ENCODE data around the gene ZNF527.
"Not testable (repeated sequence)": the region's sequence is repeated elsewhere in the genome, so short reads cannot be mapped to it uniquely, and the experiment has no call there.

ZNF527 gene

DNA sequence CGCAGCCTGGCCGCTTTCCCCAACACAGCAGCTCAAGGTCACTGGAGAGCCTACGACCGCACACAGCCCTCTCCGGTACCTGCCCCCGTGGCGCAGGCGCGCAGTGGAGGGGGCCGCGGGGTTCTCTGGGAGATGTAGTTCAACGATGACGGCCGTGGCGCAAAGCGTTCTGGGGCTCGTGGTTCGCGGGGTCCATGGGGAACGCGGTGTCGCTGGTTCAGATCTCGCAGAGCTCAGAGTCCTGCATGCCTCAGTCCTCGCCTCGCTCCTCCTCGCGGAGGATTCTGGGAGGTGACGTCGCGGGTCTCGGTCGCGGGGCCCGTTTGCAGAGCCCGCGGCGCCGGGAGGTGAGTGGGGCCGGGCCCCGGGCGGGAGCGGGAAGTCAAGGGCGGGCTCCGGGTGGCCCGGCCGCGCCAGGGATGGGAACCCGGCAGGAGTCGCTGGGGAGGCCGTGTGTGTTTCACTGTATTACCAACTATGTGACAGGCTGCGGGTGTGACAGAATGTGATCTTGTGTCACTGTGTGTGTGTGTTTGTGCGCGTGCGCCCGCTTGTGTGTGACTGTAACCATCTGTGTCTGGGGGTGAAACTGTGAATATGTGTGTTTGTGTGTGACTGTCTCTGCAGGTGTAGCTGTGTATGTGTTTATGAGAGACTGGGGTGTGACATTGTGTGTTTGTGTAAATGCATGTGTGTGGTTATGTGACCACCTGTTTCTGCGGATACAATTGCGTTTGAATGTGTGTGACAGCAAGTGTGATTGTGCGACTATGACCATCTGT is at the start of gene ZNF527:
Gene ZNF527 (plus strand): TSS at position 220 of the 782 bp plus-strand sequence. CDS start 3,100 bp downstream, outside the sequence.
- peak; percentile 99 for DNase-seq

DNA sequence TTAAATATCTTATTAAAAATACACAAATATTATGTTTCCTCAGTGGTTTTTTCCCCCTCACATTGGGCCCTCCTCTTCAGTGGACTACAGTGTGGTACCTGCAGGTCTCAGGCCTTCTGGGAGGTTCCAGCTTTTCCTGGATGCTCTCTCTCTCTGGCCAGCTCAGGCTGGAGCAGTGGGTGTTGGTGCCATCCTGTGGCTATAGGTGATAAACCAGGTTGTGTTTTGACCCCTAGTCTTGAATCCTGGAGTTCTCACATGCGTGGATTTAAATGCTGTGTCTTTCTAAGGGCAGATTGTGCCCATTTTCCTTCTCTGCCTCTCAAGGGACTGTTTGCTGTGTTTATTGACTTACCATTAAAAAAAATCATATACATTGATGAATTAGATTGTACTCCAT is 41.2 kb upstream of the ZNF527 start:
- DNase-seq: peak in 1 of 2 experiments; percentile 29

DNA sequence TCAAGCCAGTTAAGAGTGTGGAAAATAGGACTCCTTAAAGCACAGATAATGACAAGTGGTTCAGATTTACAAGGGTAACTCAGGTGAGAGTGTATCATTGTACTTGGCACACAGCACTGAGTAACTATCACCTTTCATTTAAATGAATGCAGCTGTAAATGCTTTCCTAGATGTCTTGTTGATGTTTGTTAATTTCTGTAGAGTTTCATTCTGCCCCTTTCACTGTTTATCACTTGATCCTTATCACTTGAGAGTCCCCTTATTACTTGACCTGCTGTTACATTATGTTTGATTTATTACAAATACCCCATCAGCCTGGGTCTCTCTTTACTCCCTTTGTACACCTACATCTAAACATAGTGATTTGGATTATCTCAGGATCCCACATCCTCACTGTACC is 38.1 kb upstream of the ZNF527 start:
- no peak for DNase-seq

DNA sequence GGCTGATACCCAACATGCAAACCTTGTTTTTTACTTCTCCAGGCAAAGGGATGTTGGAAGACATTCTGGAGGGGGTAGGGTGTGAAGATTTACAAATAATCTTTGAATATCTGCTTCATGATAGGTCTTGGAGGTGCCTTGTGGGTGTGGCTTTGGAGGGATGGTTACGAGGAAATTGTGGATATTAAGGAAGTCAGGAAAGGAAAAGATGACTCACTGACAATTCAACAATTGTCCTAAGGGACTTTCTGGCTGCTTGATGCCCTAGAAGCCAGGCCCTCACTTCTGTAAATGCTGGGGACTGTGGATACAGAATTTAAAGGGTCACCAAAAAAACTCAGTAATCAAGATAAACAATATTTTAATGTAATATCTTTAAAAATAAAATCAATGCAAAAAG is 37.4 kb upstream of the ZNF527 start:
- DNase-seq: no peak

DNA sequence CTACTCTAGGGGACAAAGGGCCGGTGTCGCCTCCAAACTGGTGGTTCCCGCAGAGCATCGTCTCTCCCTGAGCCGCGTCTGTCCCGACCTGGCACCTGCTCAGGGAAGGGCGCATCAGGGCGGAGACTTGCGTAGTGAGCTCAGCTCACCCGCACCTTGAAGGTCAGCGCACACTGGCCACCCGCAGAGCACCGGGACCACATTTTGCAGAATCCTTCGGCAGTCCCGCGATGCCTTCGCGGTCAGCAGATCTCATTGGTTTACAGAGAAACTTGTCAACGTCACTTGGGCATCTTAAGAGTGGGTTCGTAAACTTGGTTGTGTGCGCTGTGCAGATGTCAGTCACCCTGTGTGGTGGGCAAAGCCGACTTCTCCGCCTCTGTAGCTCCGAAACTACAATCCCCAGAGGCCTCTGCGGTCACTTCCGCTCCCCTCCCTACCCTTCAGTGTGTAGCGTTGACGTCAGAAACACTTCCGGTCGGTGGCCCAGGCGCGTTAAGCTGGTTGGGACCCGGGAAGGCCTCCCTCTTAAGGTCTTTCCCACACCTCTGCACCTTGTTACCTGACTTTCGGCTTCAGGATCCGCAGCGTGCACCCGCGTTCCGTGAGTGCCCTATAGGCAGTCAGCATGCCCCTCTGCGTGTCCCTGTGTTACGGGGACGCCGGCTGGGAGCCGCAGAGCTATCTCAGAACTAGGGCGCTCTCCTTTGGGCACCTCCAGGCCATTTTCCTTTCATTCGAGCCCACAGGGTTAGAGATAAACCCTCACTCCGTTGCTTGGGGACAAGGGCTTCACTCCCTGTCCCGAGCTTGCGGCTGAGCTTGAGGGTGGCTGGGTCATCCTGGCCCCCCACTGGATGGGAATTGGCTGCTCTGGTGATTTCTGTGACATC is 36.5 kb upstream of the ZNF527 start:
- peak in 1 of 2 experiments; percentile 24 for DNase-seq

DNA sequence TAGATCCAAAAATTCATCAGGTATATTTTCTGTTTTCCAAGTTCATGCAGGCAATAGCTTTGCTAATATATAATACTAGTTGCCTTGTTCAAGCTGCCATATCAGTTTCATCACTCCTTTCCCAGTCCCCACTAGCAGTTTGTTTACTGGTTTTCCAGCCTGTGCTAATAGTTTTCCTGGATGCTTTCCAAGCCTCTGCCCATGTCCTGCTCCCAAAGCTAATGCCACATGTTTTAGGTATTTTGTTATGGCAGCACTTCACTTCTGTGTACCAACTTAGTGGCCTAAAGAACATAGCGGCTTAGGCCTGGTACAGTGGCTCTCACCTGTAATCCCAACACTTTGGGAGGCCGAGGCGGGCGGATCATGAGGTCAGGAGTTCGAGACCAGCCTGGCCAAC is 28.1 kb upstream of the ZNF527 start:
- DNase-seq: no peak

DNA sequence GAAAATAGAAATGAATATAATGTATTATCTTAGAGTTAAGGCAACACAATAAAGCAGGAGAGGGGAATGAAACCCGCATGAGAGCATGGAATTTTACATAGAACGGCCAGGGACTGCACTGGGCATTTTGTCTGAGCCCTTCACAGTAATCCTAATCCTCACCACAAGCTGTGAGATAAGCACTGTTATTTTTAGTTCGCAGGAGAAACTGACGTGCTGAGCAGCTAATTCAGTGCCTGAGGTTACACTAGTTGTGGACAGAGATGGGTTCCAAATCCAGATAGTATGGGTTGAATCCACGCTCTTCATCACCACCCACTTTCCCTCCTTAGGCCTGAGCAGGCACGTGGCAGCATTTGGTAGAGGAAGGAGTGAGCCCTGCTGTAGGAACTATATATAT is 24.8 kb upstream of the ZNF527 start:
- no peak for DNase-seq

DNA sequence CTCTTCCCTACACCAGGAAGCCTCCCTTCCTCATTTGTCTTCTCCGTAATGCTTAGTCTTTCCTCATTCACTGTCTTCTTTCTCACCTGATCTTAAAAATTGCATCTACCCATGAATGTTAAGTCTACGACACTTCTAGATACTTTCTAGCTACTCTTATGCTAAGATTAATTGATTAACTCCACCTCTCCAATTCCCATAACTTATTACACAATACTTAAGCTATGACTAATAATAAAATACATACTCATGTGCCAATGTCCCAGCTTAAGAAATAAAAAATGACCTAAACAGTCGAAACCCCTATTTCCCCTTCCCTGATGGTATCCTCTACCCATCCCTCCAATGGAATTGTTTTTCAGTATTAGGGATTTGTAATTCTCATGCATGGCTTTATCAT is 22.8 kb upstream of the ZNF527 start:
- DNase-seq: no peak

DNA sequence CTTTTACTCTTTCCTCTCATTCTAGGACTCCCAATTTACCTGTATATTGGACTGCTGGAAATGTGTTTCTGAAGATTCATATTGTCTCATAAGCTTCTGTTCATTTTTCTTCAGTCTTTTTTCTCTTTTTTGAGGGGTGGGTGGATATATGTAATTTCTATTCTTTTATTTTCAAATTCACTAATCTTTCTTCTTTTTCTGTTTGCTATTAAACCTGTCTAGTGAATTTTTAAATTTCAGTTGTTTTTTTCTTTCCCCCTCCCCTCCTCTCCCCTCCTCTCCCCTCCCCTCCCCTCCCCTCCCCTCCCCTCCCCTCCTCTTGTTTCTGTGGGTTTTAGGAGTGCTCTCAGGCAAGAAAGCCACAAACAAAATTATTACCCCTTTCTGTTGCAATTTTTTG is 16.9 kb upstream of the ZNF527 start:
- no peak for DNase-seq

DNA sequence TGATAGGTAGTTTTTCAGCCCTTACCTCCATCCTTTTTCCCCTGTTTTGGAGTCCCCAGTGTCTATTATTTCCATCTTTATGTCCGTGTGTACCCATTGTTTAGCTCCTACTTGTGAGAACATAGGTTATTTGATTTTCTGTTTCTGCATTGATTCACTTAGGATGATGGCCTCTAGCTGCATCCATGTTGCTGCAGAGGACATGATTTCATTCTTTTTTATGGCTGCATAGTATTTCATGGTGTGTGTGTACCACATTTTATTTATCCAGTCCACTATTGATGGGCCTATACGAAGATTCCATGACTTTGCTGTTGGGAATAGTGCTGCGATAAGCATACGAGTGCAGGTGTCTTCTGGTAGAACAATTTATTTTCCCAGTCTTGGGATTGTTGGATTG is 15.0 kb upstream of the ZNF527 start:
- no peak for DNase-seq

DNA sequence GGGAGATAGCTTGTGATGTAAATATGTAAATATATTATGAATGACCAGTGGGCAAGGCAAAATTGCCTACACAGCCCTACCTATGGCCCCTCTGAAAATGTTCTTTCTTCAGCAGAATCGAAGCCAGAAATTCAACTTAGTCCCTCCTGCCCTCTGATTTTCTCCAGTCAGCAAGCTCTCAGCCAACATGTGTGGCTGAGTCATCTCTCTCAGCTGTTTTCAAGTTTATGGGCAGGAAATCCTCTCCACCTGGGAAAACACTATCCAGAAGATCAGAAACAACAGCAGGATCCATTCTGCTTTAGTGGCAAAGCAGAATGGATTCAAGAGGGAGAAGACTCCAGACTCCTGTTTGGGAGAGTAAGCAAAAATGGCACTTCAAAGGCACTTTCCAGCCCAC is 8.9 kb upstream of the ZNF527 start:
- no peak for DNase-seq

DNA sequence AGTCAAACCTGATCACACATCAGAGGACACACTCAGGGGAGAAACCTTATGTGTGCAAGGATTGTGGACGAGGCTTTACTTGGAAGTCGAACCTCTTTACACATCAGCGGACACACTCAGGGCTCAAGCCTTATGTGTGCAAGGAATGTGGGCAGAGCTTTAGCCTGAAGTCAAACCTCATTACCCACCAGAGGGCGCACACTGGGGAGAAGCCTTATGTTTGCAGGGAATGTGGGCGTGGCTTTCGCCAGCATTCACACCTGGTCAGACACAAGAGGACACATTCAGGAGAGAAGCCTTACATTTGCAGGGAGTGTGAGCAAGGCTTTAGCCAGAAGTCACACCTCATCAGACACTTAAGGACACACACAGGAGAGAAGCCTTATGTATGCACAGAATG is 8.2 kb upstream of the ZNF527 start:
- DNase-seq: no peak

DNA sequence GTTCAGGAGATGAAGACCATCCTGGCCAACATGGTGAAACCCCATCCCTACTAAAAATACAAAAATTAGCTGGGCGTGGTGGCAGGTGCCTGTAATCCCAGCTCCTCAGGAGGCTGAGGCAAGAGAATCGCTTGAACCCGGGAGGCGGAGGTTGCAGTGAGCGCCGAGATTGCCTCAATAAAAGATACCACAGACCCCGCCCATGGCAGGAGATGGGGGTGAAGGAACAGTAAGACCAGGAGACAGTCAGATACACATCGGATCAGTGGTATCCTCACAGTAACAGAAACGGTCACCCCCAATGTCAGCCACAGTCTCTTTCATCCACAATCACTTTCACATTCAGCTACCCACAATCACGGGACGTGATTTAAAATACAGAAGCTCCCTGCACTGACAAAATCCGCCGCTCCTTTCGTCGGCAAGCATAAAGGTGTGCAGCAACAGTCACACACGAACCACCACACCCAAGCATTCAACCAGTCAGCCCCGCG is 466 bp upstream of the ZNF527 start:
- DNase-seq: not testable (repeated sequence)

DNA sequence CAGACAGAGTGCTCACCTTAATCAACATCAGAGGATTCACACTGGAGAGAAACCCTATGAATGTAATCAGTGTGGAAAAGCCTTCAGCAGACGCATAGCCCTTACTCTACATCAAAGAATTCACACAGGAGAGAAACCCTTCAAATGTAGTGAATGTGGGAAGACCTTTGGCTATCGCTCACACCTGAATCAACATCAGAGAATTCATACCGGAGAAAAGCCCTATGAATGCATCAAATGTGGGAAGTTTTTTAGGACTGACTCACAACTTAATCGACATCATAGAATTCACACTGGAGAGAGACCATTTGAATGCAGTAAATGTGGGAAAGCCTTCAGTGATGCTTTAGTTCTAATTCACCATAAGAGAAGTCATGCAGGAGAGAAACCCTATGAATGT is 18.3 kb downstream of the ZNF527 start:
- no peak for DNase-seq

DNA sequence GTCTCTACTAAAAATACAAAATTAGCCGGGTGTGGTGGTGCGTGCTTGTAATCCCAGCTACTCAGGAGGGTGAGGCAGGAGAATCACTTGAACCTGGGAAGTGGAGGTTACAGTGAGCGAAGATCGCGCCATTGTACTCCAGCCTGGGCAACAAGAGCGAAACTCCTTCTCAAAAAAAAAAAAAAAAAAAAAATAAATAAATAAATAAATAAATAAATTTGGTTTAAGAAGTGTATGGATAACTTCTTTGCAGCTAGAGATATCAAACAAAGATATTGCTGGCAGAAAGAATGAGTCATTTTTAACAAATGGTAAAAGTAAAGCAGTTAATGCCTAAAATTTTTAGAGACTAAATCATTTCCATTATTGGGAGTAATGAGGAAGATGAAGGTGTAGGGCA is 20.5 kb downstream of the ZNF527 start:
- DNase-seq: not testable (repeated sequence)

DNA sequence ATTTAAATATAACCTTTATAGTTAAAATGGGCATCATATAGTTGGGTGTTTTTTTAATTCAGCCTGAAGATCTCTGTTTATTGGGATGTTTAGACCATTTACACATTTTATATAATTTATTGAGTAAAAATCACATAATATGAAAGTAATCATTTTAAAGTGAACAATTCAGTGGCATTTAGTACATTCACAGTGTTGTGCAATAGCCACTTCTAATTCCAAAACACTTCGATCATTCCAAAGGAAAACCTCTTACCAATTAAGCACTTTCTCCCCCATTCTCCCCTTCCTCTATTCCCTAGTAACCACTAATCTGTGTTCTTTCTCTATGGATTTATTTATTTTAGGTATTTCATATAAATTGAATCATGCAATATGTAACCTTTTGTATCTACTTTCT is 30.2 kb downstream of the ZNF527 start:
- DNase-seq: no peak

DNA sequence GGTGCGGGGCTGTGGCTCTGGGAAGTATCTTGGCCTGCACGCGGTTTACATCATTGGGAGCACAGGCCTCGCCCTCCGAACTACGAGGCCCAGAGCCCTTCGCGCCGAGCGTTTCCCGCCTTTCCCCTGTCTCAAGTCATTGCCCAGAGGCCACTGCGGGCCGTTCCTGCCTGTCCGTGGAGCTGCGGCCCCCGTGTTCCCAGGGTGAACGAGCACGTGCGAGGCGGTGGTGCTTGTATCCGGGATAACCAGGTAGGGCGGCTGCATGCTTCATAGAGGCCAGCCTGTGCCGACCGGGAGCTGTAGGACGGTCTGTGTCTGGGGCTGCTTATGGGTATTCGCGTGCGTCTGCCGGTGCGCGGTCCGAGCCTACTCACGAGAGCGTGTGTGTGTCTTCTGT is 32.5 kb downstream of the ZNF527 start:
- no peak for DNase-seq

DNA sequence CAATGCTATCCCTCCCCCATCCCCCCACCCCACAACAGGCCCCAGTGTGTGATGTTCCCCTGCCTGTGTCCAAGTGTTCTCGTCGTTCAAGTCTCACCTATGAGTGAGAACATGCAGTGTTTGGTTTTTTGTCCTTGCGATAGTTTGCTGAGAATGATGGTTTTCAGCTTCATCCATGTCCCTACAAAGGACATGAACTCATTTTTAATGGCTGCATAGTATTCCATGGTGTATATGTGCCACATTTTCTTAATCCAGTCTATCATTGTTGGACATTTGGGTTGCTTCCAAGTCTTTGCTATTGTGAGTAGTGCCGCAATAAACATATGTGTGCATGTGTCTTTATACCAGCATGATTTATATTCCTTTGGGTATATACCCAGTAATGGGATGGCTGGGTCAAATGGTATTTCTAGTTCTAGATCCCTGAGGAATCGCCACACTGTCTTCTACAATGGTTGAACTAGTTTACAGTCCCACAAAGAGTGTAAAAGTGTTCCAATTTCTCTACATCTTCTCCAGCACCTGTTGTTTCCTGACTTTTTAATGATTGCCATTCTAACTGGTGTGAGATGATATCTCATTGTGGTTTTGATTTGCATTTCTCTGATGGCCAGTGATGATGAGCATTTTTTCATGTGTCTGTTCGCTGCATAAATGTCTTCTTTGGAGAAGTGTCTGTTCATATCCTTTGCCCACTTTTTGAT is 35.4 kb downstream of the ZNF527 start:
- not testable (repeated sequence) for DNase-seq

DNA sequence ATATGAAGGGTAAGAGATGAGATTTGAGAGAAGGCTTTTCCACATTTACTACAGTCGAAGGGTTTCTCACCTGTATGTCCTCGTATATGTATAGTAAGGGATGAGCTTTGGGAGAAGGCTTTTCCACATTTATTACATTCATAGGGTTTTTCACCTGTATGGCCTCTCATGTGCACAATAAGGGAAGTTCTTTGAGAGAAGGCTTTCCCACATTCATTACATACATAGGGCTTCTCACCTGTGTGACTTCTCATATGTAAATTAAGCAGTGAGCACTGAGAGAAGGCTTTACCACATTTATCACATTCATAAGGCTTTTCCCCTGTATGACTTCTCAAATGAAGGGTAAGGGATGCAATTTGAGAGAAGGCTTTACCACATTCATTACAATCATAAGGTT is 41.8 kb downstream of the ZNF527 start:
- no peak for DNase-seq

DNA sequence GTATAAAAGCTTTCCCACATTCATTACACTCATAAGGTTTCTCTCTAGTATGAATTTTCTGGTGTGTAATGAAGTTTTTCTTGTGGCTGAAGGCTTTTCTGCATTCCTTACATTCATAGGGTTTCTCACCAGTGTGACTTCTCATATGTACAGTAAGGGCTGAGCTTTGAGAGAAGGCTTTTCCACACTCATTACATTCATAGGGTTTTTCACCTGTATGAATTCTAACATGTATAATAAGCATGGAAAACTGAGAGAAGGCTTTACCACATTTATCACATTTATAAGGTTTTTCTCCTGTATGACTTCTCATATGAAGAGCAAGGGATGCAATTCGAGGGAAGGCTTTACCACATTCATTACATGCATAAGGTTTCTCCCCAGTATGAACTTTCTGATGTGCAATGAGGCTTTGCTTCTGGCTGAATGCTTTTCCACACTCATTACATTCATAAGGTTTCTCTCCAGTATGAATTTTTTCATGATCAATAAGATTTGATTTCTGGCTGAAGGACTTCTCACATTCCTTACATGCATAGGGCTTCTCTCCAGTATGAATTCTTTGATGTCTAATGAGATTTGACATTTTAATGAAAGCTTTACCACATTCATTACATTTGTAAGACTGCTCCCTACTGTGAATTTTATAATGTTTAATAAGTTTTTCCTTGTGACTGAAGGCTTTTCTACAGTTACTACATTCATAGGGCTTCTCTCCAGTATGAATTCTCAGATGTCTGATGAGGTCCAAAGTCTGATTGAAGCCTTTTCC is 42.6 kb downstream of the ZNF527 start:
- no peak for DNase-seq

Data from NCI-H524 (cell line).